ENCODE data around the gene NT5M.
"Not testable (repeated sequence)": the region's sequence is repeated elsewhere in the genome, so short reads cannot be mapped to it uniquely, and the experiment has no call there.

Gene NT5M

DNA sequence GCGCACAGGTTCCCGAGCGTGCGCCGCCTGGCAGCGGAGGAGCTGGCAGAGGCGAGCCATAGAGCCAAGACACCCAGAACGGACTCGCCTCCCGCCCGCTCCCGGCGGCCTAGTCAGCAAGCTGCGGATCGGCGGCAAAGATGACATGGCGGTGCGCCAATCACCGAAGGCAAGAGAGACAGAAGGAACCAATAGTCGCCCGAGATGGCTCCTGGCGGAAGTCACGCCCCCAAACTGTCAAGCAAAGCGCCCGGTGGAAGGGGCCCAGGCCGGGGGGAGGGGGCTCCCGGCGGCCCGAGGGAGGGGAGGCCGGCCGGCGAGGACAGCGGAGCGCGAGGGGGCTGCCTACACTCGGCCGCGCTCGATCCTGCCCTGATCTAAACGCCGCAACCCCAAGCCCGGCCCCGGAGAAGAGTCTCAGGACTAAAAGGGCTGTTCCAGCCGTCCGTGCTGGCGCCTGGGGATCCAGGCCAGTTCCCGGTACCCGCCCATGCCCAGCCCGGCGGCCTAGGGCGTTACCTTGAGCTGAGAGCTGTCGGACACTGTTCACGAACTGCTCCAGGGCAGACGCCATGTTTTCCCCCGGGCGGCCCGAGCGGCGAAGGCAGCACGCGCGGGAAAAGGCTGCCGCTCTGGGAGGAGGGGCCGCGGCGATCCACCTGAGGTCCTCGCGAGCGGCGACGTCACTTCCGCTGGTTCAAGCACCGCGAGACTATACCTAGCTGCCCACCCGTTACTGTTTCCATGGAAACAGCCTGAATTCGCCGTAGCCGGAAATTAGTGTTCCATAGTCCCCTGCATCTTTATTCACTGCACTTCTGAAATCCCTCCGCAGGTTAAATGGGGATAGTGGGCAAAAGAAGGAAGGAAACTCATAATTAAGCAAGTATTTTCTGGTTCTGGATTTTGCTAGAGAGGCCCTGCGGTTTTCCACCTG lies 22.3 kb upstream of the NT5M start, which contains the start of gene COPS3:
TSS of gene COPS3 (minus strand) at position 634 of the 937 bp plus-strand sequence. CDS start at position 574, 60 bp downstream.
- TF ChIP-seq JUND (IDR thresholded peaks at IDR 0.05; ENCODE audit: low read depth): no peak
- DNase-seq (ENCODE audit: low read depth in 1 of 2, low spot score in 1 of 2): peak; percentile 91 to 96
- in situ Hi-C loops (cut with HindIII; ENCODE audit: low pct_unique_long_range_greater_than_20kb, low sequenced_read_pairs): no loop called here

- DNase-seq (ENCODE audit: low read depth in 1 of 2, low spot score in 1 of 2): no peak
- in situ Hi-C loops (cut with HindIII; ENCODE audit: low pct_unique_long_range_greater_than_20kb, low sequenced_read_pairs): no loop called here
- no peak for TF ChIP-seq JUND (IDR thresholded peaks at IDR 0.05; ENCODE audit: low read depth)
Observed at GRCh38 chr17:17285951-17286350, 17.2 kb upstream of the NT5M start.

DNA sequence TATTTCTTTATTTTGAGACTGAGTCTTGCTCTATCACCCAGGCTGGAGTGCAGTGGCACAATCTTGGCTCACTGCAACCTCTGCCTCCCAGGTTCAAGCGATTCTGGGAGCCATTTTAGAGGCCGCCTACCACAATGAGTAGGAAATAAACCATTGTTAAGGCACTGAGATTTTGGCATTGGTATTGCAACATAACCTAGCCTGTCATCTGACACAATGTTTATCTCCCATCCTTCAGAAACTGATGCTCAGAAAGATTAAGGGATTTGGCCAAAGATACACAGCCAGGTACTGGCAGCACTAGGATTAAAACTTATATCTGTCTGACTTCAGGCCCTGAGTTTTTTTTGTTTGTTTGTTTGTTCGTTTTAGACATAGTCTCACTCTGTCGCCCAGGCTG lies 14.1 kb upstream of the NT5M start:
- no peak for TF ChIP-seq JUND (IDR thresholded peaks at IDR 0.05; ENCODE audit: low read depth)
- no peak for DNase-seq (ENCODE audit: low read depth in 1 of 2, low spot score in 1 of 2)
- in situ Hi-C loops (cut with HindIII; ENCODE audit: low pct_unique_long_range_greater_than_20kb, low sequenced_read_pairs): no loop called here

DNA sequence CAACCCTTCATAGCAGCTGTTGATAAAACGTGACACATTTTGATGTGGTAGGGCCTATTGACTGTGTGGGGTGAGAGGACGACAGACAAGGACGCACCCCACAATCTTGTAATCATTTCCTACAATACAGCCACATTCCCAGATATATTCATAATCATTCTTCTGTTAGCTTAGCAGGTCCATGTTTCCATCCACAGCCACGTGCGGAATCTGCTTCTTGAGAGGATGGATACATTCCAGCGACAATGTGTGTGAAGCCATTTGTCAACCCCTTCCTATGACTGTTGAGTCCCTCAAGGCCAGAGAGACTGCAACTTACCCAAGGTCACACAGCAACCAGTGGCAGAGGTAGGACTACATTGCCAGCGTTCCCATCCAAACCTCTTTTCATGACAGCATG lies 13.5 kb upstream of the NT5M start:
- TF ChIP-seq JUND (IDR thresholded peaks at IDR 0.05; ENCODE audit: low read depth): no peak
- no peak for DNase-seq (ENCODE audit: low read depth in 1 of 2, low spot score in 1 of 2)
- in situ Hi-C loops (cut with HindIII; ENCODE audit: low pct_unique_long_range_greater_than_20kb, low sequenced_read_pairs): no loop called here

GRCh38 chr17:17295141-17295540 lies 8.0 kb upstream of the NT5M start:
- in situ Hi-C loops (cut with HindIII; ENCODE audit: low pct_unique_long_range_greater_than_20kb, low sequenced_read_pairs): no loop called here
- DNase-seq (ENCODE audit: low read depth in 1 of 2, low spot score in 1 of 2): no peak
- no peak for TF ChIP-seq JUND (IDR thresholded peaks at IDR 0.05; ENCODE audit: low read depth)

- no peak for TF ChIP-seq JUND (IDR thresholded peaks at IDR 0.05; ENCODE audit: low read depth)
- DNase-seq (ENCODE audit: low read depth in 1 of 2, low spot score in 1 of 2): peak in 1 of 2 experiments; percentile 6
- in situ Hi-C loops (cut with HindIII; ENCODE audit: low pct_unique_long_range_greater_than_20kb, low sequenced_read_pairs): no loop called here
Observed at GRCh38 chr17:17297217-17297616, 6.0 kb upstream of the NT5M start.

DNA sequence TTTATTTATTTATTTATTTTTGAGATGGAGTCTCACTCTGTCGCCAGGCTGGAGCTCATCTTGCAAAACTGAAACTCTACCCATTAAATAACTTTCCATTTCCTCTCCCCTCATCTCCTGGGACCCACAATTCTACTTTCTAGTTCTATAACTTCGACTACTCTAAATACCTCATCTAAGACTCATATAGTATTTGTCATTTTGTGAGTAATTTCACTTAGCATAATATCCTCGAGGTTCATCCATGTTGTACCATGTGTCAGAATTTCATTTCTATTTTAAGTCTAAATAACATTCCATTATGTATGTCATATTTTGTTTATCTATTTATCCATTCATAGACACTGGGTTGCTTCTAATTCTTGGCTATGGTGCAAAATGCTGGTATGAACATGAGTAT lies 5.1 kb upstream of the NT5M start:
- TF ChIP-seq JUND (IDR thresholded peaks at IDR 0.05; ENCODE audit: low read depth): no peak
- in situ Hi-C loops (cut with HindIII; ENCODE audit: low pct_unique_long_range_greater_than_20kb, low sequenced_read_pairs): no loop called here
- DNase-seq (ENCODE audit: low read depth in 1 of 2, low spot score in 1 of 2): no peak

- TF ChIP-seq JUND (IDR thresholded peaks at IDR 0.05; ENCODE audit: low read depth): no peak
- no peak for DNase-seq (ENCODE audit: low read depth in 1 of 2, low spot score in 1 of 2)
- in situ Hi-C loops (cut with HindIII; ENCODE audit: low pct_unique_long_range_greater_than_20kb, low sequenced_read_pairs): no loop called here
Observed at GRCh38 chr17:17300624-17301568, 2.3 kb upstream of the NT5M start.

DNA sequence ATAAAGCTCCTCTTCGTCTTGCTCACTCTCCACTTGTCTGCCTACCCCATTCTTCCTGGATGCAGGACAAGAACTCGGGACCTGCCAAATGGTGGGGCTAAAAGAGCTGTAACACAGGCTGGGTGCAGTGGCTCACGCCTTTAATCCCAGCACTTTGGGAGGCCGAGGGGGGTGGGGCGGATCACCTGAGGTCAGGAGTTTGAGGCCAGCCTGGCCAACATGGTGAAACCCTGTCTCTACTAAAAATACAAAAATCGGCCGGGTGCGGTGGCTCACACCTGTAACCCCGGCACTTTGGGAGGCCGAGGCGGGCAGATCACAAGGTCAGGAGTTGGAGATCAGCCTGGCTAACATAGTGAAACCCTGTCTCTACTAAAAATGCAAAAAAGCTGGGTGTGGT lies 1.5 kb upstream of the NT5M start:
- in situ Hi-C loops (cut with HindIII; ENCODE audit: low pct_unique_long_range_greater_than_20kb, low sequenced_read_pairs); DNase-seq (ENCODE audit: low read depth in 1 of 2, low spot score in 1 of 2): not testable (repeated sequence)

- in situ Hi-C loops (cut with HindIII; ENCODE audit: low pct_unique_long_range_greater_than_20kb, low sequenced_read_pairs): no loop called here
- DNase-seq (ENCODE audit: low read depth in 1 of 2, low spot score in 1 of 2): no peak
- no peak for TF ChIP-seq JUND (IDR thresholded peaks at IDR 0.05; ENCODE audit: low read depth)
Observed at GRCh38 chr17:17303847-17304490, 796 bp downstream of the NT5M start.

DNA sequence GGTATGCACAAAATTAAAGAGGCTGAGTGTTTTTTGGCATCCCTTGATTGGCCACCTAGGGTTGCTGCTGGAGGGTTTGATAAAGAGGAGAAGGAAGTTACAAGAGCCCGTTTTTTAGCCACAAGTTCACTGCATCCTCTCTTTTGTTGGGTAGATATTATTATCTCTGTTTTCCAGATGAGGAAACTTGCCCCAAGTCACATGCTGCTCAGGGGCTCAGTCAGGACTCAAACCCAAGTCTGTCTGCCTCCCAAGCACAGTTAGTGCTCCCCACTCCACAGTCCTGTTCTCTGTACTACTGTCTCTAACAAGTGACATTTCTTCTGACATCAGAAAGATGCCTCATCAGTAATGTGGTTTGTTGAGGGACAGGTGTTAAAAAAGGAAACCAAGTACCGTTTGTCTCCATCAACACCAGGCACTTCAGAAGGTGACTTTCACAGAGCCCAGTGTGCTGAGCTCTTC lies 1.4 kb downstream of the NT5M start:
- in situ Hi-C loops (cut with HindIII; ENCODE audit: low pct_unique_long_range_greater_than_20kb, low sequenced_read_pairs): no loop called here
- no peak for TF ChIP-seq JUND (IDR thresholded peaks at IDR 0.05; ENCODE audit: low read depth)
- DNase-seq (ENCODE audit: low read depth in 1 of 2, low spot score in 1 of 2): no peak

DNA sequence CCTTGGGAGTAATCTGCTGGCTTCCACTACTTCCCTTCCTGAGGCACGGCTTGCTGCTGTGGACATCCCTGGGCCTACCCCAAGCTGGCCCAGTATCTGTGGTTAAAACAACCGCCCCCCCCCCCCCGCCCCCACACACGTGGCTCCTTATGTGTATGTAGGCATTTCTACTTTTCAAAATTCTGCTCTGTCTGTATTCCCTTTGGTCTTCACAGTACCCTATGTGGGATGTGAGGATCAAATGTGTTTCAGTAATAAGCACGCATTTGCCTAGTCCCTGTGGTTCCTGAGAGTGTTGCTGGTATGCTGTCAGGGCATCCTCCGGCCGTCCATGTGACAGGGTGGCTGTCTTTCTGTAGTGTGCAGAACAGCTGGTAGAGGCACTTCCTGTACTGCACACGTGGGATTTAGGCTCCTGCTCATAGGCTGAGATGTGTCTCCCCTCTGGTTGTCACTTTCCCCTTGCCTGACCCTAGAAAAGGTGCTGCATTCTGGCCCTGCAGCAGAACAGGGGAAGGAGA lies 2.2 kb downstream of the NT5M start:
- DNase-seq (ENCODE audit: low read depth in 1 of 2, low spot score in 1 of 2): peak in 1 of 2 experiments; percentile 7
- TF ChIP-seq JUND (IDR thresholded peaks at IDR 0.05; ENCODE audit: low read depth): no peak
- in situ Hi-C loops (cut with HindIII; ENCODE audit: low pct_unique_long_range_greater_than_20kb, low sequenced_read_pairs): no loop called here

Measured in T47D (cell line).